ENCODE measurements around the gene FOXO3. TPM values are rescaled to one million over a fixed set of nuclear protein-coding genes. Genes with fewer than 3 reads are reported as not detected.
"Not testable (repeated sequence)": the region's sequence is repeated elsewhere in the genome, so short reads cannot be mapped to it uniquely, and the experiment has no call there.

The FOXO3 gene
- polyA plus RNA-seq, 2 donors, result 9.6 to 15.3 TPM

GRCh38 chr6:108555399-108556052 lies 5.2 kb upstream of the FOXO3 start:
- Histone ChIP-seq H3K4me1 (ENCODE audit: control insufficient read depth in 2 of 2, insufficient read depth in 2 of 2, low read length in 1 of 2) (peaks cover 0 to 2% of the 10 kb centered on the region in 2 donors), H3K4me3 (ENCODE audit: low read depth in 1 of 2, low read length in 2 of 2) (no peak overlapping the region), H3K27ac (ENCODE audit: low read depth in 2 of 2, low read length in 1 of 2) (peak overlapping the region in 1 of 2 donors; percentile 22), H3K36me3 (ENCODE audit: control insufficient read depth in 2 of 2, insufficient read depth in 2 of 2, low read length in 1 of 2) (no peaks in the 10 kb centered on the region), H3K9me3 (ENCODE audit: control insufficient read depth in 2 of 2, insufficient read depth in 1 of 2, low read depth in 1 of 2, low read length in 1 of 2) (no peaks in the 10 kb centered on the region), H3K27me3 (ENCODE audit: control insufficient read depth in 1 of 2, insufficient read depth in 2 of 2, low read length in 2 of 2) (no peaks in the 10 kb centered on the region)
- WGBS, 2 donors, result 56 to 71% methylated on average over 7 of the region's 7 CpGs

- Histone ChIP-seq H3K4me3 (ENCODE audit: low read depth in 1 of 2, low read length in 2 of 2) (no peak overlapping the region), H3K4me1 (ENCODE audit: control insufficient read depth in 2 of 2, insufficient read depth in 2 of 2, low read length in 1 of 2) (peaks cover 0 to 2% of the 10 kb centered on the region in 2 donors), H3K36me3 (ENCODE audit: control insufficient read depth in 2 of 2, insufficient read depth in 2 of 2, low read length in 1 of 2) (no peaks in the 10 kb centered on the region), H3K27me3 (ENCODE audit: control insufficient read depth in 1 of 2, insufficient read depth in 2 of 2, low read length in 2 of 2) (no peaks in the 10 kb centered on the region), H3K9me3 (ENCODE audit: control insufficient read depth in 2 of 2, insufficient read depth in 1 of 2, low read depth in 1 of 2, low read length in 1 of 2) (no peaks in the 10 kb centered on the region), H3K27ac (ENCODE audit: low read depth in 2 of 2, low read length in 1 of 2) (peak overlapping the region; percentile 37 to 50)
- WGBS, 2 donors, result 92 to 94% methylated on average over 5 of the region's 5 CpGs
These were observed 4.5 kb upstream of the FOXO3 start for GRCh38 chr6:108556250-108556649.

- Histone ChIP-seq H3K27me3 (ENCODE audit: control insufficient read depth in 1 of 2, insufficient read depth in 2 of 2, low read length in 2 of 2) (no peaks in the 10 kb centered on the region), H3K4me1 (ENCODE audit: control insufficient read depth in 2 of 2, insufficient read depth in 2 of 2, low read length in 1 of 2) (peaks cover 0 to 2% of the 10 kb centered on the region in 2 donors), H3K4me3 (ENCODE audit: low read depth in 1 of 2, low read length in 2 of 2) (peak overlapping the region; percentile 64 to 75), H3K9me3 (ENCODE audit: control insufficient read depth in 2 of 2, insufficient read depth in 1 of 2, low read depth in 1 of 2, low read length in 1 of 2) (no peaks in the 10 kb centered on the region), H3K36me3 (ENCODE audit: control insufficient read depth in 2 of 2, insufficient read depth in 2 of 2, low read length in 1 of 2) (no peaks in the 10 kb centered on the region), H3K27ac (ENCODE audit: low read depth in 2 of 2, low read length in 1 of 2) (peak overlapping the region; percentile 98 to 99)
- WGBS, 2 donors, result 43 to 54% methylated on average over 16 of the region's 16 CpGs
These were observed 3.7 kb upstream of the FOXO3 start for GRCh38 chr6:108556866-108557493.

- Histone ChIP-seq H3K4me3 (ENCODE audit: low read depth in 1 of 2, low read length in 2 of 2) (peak overlapping the region; percentile 64 to 75), H3K27ac (ENCODE audit: low read depth in 2 of 2, low read length in 1 of 2) (peak overlapping the region; percentile 98 to 99), H3K36me3 (ENCODE audit: control insufficient read depth in 2 of 2, insufficient read depth in 2 of 2, low read length in 1 of 2) (no peaks in the 10 kb centered on the region), H3K27me3 (ENCODE audit: control insufficient read depth in 1 of 2, insufficient read depth in 2 of 2, low read length in 2 of 2) (no peaks in the 10 kb centered on the region), H3K9me3 (ENCODE audit: control insufficient read depth in 2 of 2, insufficient read depth in 1 of 2, low read depth in 1 of 2, low read length in 1 of 2) (no peaks in the 10 kb centered on the region), H3K4me1 (ENCODE audit: control insufficient read depth in 2 of 2, insufficient read depth in 2 of 2, low read length in 1 of 2) (peaks cover 0 to 2% of the 10 kb centered on the region in 2 donors)
- 1% methylated on average over 80 to 105 of the region's 105 CpGs for WGBS, 2 donors
These were observed 3.0 kb upstream of the FOXO3 start for GRCh38 chr6:108557494-108558371.

- Histone ChIP-seq H3K36me3 (ENCODE audit: control insufficient read depth in 2 of 2, insufficient read depth in 2 of 2, low read length in 1 of 2) (no peaks in the 10 kb centered on the region), H3K4me3 (ENCODE audit: low read depth in 1 of 2, low read length in 2 of 2) (peak overlapping the region; percentile 86 to 89), H3K27me3 (ENCODE audit: control insufficient read depth in 1 of 2, insufficient read depth in 2 of 2, low read length in 2 of 2) (no peaks in the 10 kb centered on the region), H3K27ac (ENCODE audit: low read depth in 2 of 2, low read length in 1 of 2) (peak overlapping the region; percentile 99), H3K9me3 (ENCODE audit: control insufficient read depth in 2 of 2, insufficient read depth in 1 of 2, low read depth in 1 of 2, low read length in 1 of 2) (no peaks in the 10 kb centered on the region), H3K4me1 (ENCODE audit: control insufficient read depth in 2 of 2, insufficient read depth in 2 of 2, low read length in 1 of 2) (peaks cover 0 to 2% of the 10 kb centered on the region in 2 donors)
- WGBS, 2 donors, result 0% methylated on average over 58 of the region's 58 CpGs
These were observed 2.2 kb upstream of the FOXO3 start for GRCh38 chr6:108558372-108559096.

GRCh38 chr6:108559097-108559883 lies 1.4 kb upstream of the FOXO3 start:
- H3K4me3 ChIP-seq (ENCODE audit: low read depth in 1 of 2, low read length in 2 of 2), result peak overlapping the region; percentile 86 to 89
- no peaks in the 10 kb centered on the region for H3K36me3 ChIP-seq (ENCODE audit: control insufficient read depth in 2 of 2, insufficient read depth in 2 of 2, low read length in 1 of 2)
- peak overlapping the region; percentile 91 to 99 for H3K27ac ChIP-seq (ENCODE audit: low read depth in 2 of 2, low read length in 1 of 2)
- H3K27me3 ChIP-seq (ENCODE audit: control insufficient read depth in 1 of 2, insufficient read depth in 2 of 2, low read length in 2 of 2), result no peaks in the 10 kb centered on the region
- 0% methylated on average over 75 to 84 of the region's 84 CpGs for WGBS, 2 donors
- H3K9me3 ChIP-seq (ENCODE audit: control insufficient read depth in 2 of 2, insufficient read depth in 1 of 2, low read depth in 1 of 2, low read length in 1 of 2), result no peaks in the 10 kb centered on the region
- peaks cover 0 to 2% of the 10 kb centered on the region in 2 donors for H3K4me1 ChIP-seq (ENCODE audit: control insufficient read depth in 2 of 2, insufficient read depth in 2 of 2, low read length in 1 of 2)

GRCh38 chr6:108559884-108560462 lies 744 bp upstream of the FOXO3 start:
- Histone ChIP-seq H3K27me3 (ENCODE audit: control insufficient read depth in 1 of 2, insufficient read depth in 2 of 2, low read length in 2 of 2) (no peaks in the 10 kb centered on the region), H3K4me3 (ENCODE audit: low read depth in 1 of 2, low read length in 2 of 2) (peak overlapping the region; percentile 86 to 89), H3K4me1 (ENCODE audit: control insufficient read depth in 2 of 2, insufficient read depth in 2 of 2, low read length in 1 of 2) (peaks cover 0 to 2% of the 10 kb centered on the region in 2 donors), H3K36me3 (ENCODE audit: control insufficient read depth in 2 of 2, insufficient read depth in 2 of 2, low read length in 1 of 2) (no peaks in the 10 kb centered on the region), H3K27ac (ENCODE audit: low read depth in 2 of 2, low read length in 1 of 2) (peak overlapping the region; percentile 91 to 99), H3K9me3 (ENCODE audit: control insufficient read depth in 2 of 2, insufficient read depth in 1 of 2, low read depth in 1 of 2, low read length in 1 of 2) (no peaks in the 10 kb centered on the region)
- 0% methylated on average over 39 to 63 of the region's 64 CpGs for WGBS, 2 donors

- not testable (repeated sequence) for H3K4me1 ChIP-seq (ENCODE audit: control insufficient read depth in 2 of 2, insufficient read depth in 2 of 2, low read length in 1 of 2); H3K9me3 ChIP-seq (ENCODE audit: control insufficient read depth in 2 of 2, insufficient read depth in 1 of 2, low read depth in 1 of 2, low read length in 1 of 2); H3K27me3 ChIP-seq (ENCODE audit: control insufficient read depth in 1 of 2, insufficient read depth in 2 of 2, low read length in 2 of 2); H3K36me3 ChIP-seq (ENCODE audit: control insufficient read depth in 2 of 2, insufficient read depth in 2 of 2, low read length in 1 of 2)
- Histone ChIP-seq H3K27ac (ENCODE audit: low read depth in 2 of 2, low read length in 1 of 2) (peak overlapping the region; percentile 91 to 99), H3K4me3 (ENCODE audit: low read depth in 1 of 2, low read length in 2 of 2) (peak overlapping the region; percentile 86 to 89)
- WGBS, 2 donors, result 0 to 12% methylated on average over 4 to 29 of the region's 40 CpGs
These were observed 561 bp downstream of the FOXO3 start for GRCh38 chr6:108561309-108561647.
